OCI-M2 (cell line): Measurements from ENCODE around the gene CNTN5.
"Not testable (repeated sequence)": the region's sequence is repeated elsewhere in the genome, so short reads cannot be mapped to it uniquely, and the experiment has no call there.

Source experiments
- DNase-seq: peaks from one replicate; lab custom pipeline; 2025; ENCODE audit not compliant: unreplicated experiment; lab: John Stamatoyannopoulos, UW

Gene CNTN5

DNA sequence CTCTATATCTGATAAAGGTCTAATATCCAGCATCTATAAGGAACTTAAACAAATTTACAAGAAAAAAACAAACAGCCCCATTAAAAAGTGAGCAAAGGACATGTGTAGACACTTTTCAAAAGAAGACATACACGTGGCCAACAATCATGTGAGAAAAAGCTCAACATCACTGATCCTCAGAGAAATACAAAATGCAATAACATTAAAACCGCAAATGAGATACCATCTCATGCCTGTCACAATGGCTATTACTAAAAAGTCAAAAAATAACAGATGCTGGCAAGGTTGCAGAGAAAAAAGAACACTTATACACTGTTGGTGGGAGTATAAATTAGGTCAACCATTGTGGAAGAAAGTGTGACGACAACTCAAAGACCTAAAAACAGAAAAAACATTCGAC is 1253.7 kb downstream of the CNTN5 start:
- not testable (repeated sequence) for DNase-seq

DNA sequence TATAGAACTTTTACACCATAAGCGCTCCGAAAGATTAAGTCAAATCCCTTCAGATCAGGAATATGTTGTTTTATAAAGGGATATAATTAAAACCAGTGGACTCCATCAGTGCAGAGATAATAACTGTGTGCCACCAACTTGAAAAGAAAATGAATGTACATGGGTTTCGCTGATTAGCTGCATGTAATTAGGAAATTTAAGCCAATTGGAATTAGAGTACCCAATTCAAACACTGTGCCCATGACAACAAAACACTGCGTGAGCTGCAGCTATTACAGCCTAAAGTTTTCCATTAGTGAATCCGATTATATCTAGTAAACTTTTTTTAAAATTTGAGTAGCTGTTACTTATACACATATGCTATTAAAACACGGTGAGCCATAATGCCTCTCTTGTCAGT is 1274.0 kb downstream of the CNTN5 start:
- no peak for DNase-seq

DNA sequence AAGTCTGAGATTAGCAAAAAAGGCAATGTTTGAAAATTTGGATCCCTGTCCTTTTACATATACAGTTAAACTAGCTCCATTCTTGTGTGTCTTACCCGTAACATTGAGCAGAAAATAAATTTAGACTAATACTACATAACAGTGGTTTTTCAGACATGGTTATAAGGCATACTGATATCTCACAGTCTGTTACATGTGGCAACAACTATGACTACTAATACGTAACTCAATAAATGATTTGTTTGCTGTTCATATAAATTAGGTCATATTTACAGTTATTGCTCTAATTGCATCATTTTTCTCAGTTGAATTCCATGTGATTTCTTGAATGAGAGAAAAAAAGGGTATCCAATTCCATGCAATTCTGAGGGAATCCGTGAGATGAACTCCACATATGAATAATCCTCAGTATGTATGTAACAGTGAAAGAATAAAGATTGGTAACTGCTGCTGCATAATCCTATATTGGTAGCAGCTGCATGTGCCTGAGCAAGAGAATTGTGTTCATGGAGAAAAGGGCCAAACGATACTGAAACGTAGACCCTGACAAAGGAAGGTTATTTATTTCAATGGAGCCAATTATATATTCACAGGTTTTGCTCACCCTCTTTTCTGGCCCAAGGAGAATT is 1275.4 kb downstream of the CNTN5 start:
- DNase-seq = no peak

DNA sequence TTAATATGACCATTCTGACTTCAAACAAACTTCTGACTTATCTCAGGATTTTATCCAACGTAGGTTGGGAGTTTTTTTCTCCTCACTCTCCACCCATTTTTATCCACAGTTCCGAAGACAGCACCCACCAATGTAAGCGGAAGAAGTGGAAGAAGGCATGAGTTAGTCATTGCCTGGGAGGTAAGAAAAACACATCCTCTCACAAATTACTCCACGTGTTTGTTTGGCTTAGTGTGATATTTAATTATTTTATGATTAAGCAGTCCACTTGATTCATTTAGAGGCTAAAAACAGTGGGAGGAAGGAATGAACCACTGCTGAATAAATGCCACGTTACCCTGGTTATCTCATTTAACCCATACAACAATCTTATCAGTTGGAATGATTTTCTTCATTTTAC is 1276.8 kb downstream of the CNTN5 start:
- no peak for DNase-seq

DNA sequence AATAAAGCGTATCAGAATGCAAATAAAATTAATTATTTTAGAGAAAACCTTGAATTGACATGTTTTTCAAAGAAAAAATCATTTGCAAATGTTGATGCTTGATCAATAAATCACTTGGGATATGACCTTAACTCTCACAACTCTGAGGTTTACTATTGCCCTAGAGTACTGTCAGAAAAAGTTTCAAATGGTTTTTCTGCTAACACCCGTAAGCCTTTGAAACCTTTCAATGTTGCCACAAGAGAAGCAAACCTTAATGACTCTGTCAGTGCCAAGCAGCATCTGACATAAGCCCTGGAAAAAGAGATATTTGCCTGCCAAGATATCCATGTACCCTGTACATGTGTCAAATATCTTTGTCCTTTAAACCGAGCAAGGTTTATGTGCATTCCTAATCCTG is 1282.1 kb downstream of the CNTN5 start:
- no peak for DNase-seq

DNA sequence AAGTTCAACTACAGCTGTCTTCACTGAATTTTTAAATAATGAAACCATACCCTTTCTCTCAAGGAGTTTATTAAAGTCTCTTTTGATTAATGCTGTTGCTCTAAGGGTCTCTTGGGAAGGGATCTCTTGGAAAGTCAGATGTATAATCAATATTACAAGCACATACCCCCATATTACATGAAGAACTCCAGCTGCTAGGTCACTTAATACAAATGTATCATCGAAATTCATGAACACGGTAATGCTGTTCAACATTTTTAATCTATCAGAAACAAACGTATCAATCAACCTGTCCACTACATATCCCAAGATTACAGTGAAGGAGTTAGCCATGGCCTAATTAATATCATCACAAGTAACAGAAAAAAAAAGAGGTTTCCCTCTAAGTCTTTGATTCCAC is 1283.1 kb downstream of the CNTN5 start:
- DNase-seq = no peak

DNA sequence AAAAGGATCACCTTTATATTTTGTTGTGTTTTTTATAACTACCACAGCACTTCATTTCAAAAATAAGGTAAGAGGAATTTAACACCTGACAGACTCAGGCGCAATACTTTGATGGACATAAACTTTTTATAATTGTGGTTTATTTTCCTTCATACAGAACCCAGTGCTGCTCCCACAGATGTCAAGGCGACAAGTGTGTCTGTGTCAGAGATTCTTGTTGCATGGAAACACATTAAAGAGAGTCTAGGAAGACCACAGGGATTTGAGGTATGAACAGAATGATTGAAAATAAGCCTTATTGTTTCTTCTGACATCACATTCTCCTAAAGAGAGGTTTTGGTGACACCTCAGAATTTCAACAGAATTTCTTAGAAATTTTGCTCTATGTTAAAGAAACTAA is 1287.5 kb downstream of the CNTN5 start:
- no peak for DNase-seq

DNA sequence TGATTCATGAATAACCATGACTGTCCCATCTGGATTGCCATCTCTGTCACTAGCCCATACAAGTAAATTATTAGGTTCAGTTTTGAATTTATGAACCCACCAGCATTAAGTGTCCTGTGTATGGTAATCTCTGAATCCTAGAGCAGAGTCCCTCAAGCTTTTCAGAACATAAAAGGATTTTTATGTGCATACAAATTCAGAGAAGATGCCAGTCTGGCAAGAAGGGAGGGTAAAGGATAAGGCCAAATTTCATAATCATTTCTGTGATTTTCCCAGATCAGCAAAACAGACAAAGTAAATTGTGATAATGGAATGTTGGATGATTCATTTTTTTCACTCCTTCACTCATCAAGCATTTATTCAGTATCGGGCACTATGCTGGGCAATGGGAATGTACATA is 1295.2 kb downstream of the CNTN5 start:
- no peak for DNase-seq

DNA sequence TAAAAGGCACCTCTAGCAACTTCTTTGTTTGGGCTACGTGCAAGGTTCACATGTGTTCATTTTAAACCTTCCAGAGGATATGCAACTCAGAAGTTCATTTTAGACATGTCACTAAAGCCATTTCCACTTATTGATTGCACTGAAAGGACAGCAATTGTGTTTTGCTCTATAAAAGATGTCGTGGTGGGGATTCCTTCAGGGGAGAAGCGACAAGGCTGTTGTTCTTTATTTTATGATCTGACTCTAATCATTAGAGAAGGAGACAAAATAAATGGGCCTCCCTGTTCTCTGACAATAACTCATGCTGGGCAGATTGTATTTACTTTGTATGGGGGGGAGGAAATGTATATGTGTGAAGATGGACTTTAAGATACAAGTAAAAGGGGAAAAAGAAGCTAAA is 1296.2 kb downstream of the CNTN5 start:
- DNase-seq = no peak

DNA sequence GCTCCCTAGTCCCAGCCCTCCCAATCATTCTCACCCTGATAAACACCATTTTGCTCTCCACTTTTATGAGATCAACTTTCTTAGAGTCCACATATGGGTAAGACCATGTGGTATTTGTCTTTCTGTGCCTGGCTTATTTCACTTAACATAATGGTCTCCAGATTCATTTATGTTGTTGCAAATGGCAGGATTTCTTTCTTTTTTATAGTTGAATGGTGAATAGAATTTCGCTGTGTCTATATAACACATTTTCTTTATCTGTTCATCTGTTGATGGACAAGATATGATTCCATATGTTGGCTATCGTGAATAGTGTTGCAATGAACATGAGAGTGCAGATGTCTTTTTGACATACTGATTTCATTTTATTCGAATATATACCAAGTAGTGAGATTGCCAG is 1298.9 kb downstream of the CNTN5 start:
- DNase-seq = no peak

DNA sequence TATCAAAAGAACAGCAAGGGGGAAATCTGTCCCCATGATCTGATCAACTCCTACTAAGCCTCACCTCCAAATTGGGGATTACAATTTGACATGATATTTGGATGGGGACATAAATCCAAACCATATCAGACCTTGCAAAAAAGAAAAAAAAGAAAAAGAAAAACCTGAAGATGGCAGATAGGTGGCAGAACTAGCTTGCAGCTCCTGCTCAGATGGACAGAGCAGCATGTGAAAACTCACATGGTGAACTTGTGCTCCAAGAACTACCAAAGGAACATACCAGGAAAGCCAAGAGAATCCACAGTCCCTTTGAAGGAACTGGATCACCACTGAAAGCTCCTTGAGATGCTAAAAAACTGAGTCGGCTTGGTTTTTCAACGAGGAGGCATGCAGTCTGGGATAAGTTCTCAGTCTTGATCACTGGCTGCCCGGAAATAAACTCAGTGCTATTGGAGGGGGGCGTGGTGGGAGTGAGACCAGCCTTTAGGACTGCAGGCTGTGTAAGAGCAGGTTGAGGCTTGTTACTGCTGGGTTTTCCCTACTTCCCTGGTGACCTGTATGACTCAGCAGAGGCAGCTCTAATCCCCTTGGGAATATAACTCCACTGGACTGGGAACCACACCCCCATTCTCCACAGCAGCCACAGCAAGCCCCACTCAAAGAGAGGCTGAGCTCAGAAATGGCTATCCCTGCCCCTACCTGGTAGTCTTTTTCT is 1308.0 kb downstream of the CNTN5 start:
- no peak for DNase-seq

DNA sequence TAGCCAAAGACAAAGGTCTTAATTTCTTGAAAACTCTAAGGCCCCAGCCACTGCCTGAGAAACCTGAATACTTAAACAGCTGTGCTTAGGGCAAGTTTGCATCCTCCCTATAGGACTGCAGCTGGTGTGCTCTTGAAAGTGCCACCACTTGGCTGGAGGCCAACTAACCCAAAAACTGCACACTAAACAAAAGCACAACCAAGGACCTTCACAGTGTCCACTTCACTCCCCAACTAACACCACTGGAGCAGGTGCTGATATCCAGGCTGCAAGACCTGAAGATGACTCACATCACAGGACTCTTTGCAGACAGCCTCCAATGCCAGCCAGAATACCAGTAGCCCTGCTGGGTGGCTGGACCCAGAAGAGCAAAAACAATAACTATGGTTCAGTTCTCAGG is 1308.6 kb downstream of the CNTN5 start:
- DNase-seq = no peak

DNA sequence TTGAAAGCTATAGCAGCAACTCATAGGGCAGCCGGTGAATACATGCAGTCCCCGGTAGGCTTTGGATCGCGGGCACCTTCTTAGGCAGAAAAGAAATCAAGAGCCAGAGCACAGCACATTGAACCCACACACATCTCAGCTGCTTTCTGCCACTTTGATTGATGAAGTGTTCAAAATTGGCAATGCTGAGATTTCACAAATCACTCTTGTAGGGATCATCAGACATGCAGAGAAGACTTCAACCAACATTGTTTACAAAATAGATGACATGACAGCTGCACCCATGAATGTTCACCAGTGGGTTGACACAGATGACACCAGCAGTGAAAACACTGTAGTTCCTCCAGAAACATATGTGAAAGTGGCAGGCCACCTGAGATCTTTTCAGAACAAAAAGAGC is 1316.1 kb downstream of the CNTN5 start:
- DNase-seq = no peak

DNA sequence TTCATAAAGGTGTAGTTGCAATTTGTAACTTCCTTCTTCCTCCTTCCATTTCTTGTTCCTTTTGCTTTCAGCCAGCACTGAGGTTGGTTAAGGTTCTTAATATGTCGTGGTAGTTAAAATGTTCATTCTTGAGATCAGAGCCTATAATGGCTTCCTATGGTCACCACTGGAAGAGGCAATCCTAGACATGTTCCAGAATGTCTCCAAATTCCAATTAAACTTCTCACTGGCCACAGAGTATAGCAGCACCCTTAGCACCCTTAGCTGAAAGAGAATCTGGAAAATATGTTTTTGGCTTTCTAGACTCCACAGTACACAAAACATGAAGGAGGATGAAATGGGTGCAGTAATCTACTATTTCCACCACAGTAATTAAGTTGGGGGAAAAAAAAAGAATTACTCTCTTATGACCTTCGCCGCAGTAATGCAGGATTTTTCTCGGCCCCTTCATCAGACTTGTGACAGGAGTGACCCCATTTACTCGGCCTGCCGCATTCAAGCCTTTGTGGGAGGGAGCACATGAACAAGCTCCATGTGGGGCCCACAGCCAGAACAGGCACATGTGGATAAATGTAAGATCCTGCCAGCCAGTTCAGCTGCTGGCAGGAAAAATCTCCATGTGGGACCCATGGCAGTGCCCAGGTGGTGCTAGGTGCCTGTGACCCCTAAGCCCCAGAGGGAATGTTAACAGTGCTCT is 1317.5 kb downstream of the CNTN5 start:
- no peak for DNase-seq

DNA sequence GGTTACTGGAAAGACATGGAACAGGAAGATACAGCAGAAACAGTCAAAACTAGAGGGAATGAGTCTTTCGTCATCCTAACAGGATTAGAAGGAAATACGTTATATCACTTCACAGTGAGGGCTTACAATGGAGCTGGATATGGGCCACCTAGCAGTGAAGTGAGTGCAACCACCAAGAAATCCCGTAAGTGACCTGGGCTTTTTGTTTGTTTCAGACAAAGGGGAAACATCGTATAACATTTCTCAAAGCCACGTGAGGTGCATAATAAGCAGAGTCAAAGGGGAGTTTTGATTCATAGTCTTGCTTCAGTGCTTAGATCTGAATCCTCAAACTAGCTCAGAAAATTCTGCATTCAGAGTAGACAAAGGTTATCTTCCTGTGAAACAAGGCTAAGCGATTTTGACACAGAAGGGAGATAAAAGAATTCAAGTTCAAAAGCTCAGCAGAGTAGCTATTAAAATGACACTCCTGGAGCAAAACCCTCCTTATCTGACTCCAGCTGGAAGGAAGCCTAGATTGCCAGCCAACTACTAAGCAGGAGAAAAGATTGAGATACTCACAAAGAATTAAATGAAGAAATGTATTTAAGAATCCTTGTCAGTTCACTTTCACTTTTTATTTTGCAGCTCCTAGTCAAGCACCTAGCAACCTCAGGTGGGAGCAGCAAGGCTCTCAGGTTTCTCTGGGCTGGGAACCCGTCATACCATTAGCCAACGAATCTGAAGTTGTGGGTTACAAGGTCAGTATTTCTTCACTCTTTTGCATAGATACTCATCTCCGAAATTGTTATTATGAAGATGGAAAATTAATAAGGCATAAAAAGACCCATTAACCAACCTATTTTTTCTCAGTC is 1319.9 kb downstream of the CNTN5 start:
- no peak for DNase-seq

DNA sequence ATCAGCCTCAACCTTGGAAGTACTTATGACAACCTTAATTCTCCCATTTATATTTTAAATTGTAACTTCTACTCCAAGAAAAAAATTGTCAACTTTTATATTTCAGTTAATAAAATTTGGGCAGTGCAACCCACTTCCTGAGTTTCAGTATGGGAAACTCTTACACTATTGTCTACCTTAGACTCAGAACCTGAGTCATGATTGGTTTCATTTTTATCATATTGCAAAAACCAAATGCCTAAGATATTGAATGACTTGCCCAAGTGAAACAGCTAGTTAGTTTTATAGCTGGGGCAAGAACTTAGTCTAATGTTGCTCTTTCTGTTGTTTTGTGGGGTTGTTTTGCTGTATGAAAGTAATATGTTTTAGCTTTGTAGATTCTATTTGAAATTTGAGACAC is 1332.3 kb downstream of the CNTN5 start:
- no peak for DNase-seq

DNA sequence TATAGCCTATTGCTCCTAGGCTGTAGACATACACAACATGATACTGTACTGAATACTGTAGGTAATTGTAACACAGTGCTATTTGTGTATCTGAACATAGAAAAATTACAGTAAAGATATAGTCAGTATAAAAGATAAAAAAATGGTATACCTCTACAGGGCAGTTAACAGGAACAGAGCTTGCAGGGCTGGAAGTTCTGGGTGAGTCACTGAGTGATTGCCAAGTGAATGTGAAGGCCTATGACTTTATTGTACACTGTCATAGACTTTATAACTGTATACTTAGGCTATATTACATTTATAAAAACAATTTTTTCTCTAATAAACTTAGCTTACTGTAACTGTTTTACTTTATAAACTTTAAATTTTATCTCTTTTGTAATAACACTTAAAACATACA is 1334.0 kb downstream of the CNTN5 start:
- DNase-seq = no peak

DNA sequence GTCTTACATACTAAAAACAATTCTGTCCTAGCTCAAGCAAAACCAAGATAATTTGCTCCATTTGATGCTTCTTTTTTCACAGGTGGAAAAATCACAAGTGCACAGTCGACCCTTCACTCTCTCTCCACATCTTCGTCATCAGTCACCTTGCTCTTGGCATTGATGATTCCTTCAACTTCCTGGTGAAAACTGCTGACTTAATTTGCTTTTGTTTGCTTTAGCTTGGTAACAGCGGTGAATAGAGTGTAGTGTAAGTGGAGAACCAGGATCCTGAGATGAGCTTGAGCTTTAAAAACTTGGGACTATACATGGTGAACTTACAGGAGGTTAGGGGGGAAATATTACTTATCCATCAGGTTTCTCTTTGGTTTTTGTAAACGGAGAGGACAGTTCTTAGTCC is 1335.3 kb downstream of the CNTN5 start:
- no peak for DNase-seq

DNA sequence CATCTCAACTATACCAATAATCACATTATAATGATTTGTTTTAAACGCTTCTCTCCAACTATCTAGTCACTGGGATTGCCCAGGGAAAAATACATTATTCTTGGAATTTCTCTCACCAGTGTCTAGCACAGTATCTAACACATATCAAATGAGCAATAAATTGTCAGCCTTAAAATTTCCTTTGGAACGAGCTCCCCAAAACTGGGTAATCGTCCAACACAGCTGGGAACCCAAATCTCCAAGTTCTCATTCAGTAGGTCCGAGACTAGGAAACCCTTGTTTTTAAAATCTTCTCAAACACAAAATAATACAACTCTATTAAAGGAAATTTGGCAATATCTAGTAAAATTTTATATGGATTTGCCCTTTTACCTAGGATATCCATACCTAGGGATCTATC is 1338.5 kb downstream of the CNTN5 start:
- DNase-seq = no peak

DNA sequence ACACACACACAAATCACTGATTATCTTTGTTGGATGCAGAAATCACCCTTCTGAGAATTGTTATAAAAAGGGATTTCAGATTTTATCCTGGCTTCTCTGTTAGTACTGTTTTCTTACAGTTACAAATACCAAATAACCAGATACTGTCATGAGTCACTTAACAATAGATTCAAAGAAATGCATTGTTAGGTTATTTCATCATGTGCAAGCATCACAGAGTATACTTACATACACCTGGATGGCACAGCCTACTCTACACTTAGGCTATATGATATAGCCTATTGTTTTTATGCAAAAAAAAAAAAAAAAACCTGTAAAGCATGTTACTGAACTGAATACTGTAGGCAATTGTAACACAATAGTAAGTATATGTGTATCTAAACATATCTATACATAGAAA is 1347.1 kb downstream of the CNTN5 start:
- no peak for DNase-seq

DNA sequence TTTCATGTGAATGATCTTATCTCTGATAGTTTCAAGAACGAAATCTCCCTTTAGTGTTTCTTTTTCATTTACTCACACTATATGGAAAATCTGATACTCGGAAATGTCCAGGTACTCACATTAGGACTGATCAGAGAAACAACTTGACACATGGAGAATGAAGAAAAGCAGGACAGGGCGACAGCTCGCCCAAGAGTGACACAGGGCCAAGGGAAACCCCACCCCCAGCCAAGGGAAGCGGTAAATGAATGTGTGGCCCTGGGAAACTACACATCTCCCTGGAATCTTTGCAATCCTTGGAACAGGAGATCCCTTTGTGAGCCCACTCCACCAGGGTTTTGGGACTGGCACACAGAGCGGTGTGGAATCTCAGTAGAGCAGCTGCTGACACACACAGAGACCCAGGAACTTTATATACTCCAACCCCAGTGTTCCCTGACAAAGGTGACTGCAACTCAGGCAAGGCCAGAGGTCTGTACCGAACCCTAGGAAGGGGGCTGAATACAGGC is 1362.7 kb downstream of the CNTN5 start:
- no peak for DNase-seq
